HL-60 (cell line): ENCODE results near the gene SLC22A4.

ENCODE experiments used
- GABPA ChIP-seq: IDR thresholded peaks from 2 replicates; pipeline ENCODE4 v1.6.1; 2012; ENCODE audit warnings: low read depth
- REST ChIP-seq: IDR thresholded peaks from 2 replicates; pipeline ENCODE4 v1.6.1; 2012; ENCODE audit warnings: low read depth; ENCODE audit not compliant: insufficient replicate concordance

- no peak for TF ChIP-seq GABPA
- no peak for TF ChIP-seq REST
Measured at GRCh38 chr5:132297211-132297940, 3.2 kb downstream of the SLC22A4 start.
